Loucy (cell line): ENCODE results near the gene TMEM269.

ENCODE experiments used
- H2AFZ ChIP-seq: fragments of 200-600 bp; sonication (generic); 2 replicates; pipeline ENCODE4 v1.6.0; 2016; ENCODE audit warnings: antibody characterized with exemption, mild to moderate bottlenecking, low read length, moderate library complexity
- H3F3A ChIP-seq: fragments of 200-600 bp; 2 replicates; pipeline ENCODE4 v1.6.0; 2016; ENCODE audit warnings: antibody characterized with exemption, low read depth, mild to moderate bottlenecking
- H3K27me3 ChIP-seq: fragments of 200-600 bp; sonication (generic); 2 replicates; pipeline ENCODE4 v1.6.1; 2014; ENCODE audit warnings: low read length, mild to moderate bottlenecking; ENCODE audit not compliant: insufficient read depth, poor library complexity, severe bottlenecking
- H3K36me3 ChIP-seq: fragments of 200-600 bp; sonication (generic); 2 replicates; pipeline ENCODE4 v1.6.1; 2016; ENCODE audit warnings: low read length; ENCODE audit not compliant: insufficient read depth
- H3K4me1 ChIP-seq: fragments of 200-600 bp; sonication (generic); 2 replicates; pipeline ENCODE4 v1.5.1; 2014; ENCODE audit warnings: low read length, mild to moderate bottlenecking; ENCODE audit not compliant: insufficient read depth, poor library complexity, severe bottlenecking
- H3K4me2 ChIP-seq: fragments of 200-600 bp; sonication (generic); 2 replicates; pipeline ENCODE4 v1.6.0; 2014; ENCODE audit warnings: antibody characterized with exemption, low read length, low read depth, mild to moderate bottlenecking; ENCODE audit not compliant: poor library complexity, severe bottlenecking
- H3K4me3 ChIP-seq: fragments of 200-600 bp; sonication (generic); 2 replicates; pipeline ENCODE4 v1.5.1; 2014; ENCODE audit warnings: low read length, mild to moderate bottlenecking, mixed read lengths; ENCODE audit not compliant: poor library complexity, severe bottlenecking
- H3K79me2 ChIP-seq: fragments of 200-600 bp; sonication (generic); 2 replicates; pipeline ENCODE4 v1.6.1; 2014; ENCODE audit warnings: low read length; ENCODE audit not compliant: insufficient read depth
- H3K9ac ChIP-seq: fragments of 200-600 bp; sonication (generic); 2 replicates; pipeline ENCODE4 v1.6.0; 2014; ENCODE audit warnings: mild to moderate bottlenecking, low read depth, low read length, moderate library complexity; ENCODE audit not compliant: poor library complexity, severe bottlenecking
- H3K9me2 ChIP-seq: fragments of 200-600 bp; sonication (generic); replicated peaks from 2 replicates; pipeline ENCODE4 v1.6.1; 2016; ENCODE audit warnings: low read depth, low read length, mixed read lengths
- H3K9me3 ChIP-seq: fragments of 200-600 bp; sonication (generic); 2 replicates; pipeline ENCODE4 v1.6.1; 2014; ENCODE audit warnings: mild to moderate bottlenecking, antibody characterized with exemption, low read length, low read depth; ENCODE audit not compliant: insufficient read depth
- H4K20me1 ChIP-seq: fragments of 200-600 bp; sonication (generic); 2 replicates; pipeline ENCODE4 v1.6.0; 2014; ENCODE audit warnings: antibody characterized with exemption, low read length, mild to moderate bottlenecking; ENCODE audit not compliant: insufficient read depth, poor library complexity, severe bottlenecking
- CTCF ChIP-seq: fragments of 200-600 bp; sonication (generic); conservative IDR thresholded peaks from 2 replicates; pipeline ENCODE4 v1.5.1; 2014; ENCODE audit warnings: mild to moderate bottlenecking, antibody characterized with exemption, low read length
- EZH2phosphoT487 ChIP-seq: fragments of 200-600 bp; IDR thresholded peaks from 2 replicates; pipeline ENCODE4 v1.6.1; 2018; ENCODE audit warnings: antibody characterized with exemption, mild to moderate bottlenecking, moderate library complexity, borderline replicate concordance

The TMEM269 gene

GRCh38 chr1:42752284-42752683 lies 32.5 kb upstream of the TMEM269 start:
- H3K27me3 ChIP-seq, result no peaks in the 10 kb centered on the region
- no peaks in the 10 kb centered on the region for H4K20me1 ChIP-seq
- H3F3A ChIP-seq, result no peaks in the 10 kb centered on the region
- H2AFZ ChIP-seq, result no peak overlapping the region
- no peak overlapping the region for H3K4me2 ChIP-seq
- no peaks in the 10 kb centered on the region for H3K4me1 ChIP-seq
- peaks cover 49% of the 10 kb centered on the region; the same call in 1 of the 2 replicates for H3K36me3 ChIP-seq
- no peaks in the 10 kb centered on the region for H3K9me2 ChIP-seq
- no peak for TF ChIP-seq CTCF
- TF ChIP-seq EZH2phosphoT487, result no peak
- no peaks in the 10 kb centered on the region for H3K9me3 ChIP-seq
- H3K4me3 ChIP-seq, result no peak overlapping the region
- no peaks in the 10 kb centered on the region for H3K79me2 ChIP-seq
- H3K9ac ChIP-seq, result no peak overlapping the region

- TF ChIP-seq EZH2phosphoT487 (no peak), CTCF (no peak)
- H3K9me3 ChIP-seq, result no peaks in the 10 kb centered on the region
- H2AFZ ChIP-seq, result no peak overlapping the region
- H3F3A ChIP-seq, result no peaks in the 10 kb centered on the region
- no peaks in the 10 kb centered on the region for H3K9me2 ChIP-seq
- no peak overlapping the region for H3K9ac ChIP-seq
- no peaks in the 10 kb centered on the region for H3K4me1 ChIP-seq
- H3K36me3 ChIP-seq, result peaks cover 56% of the 10 kb centered on the region; the same call in 1 of the 2 replicates
- H3K4me2 ChIP-seq, result no peak overlapping the region
- H3K79me2 ChIP-seq, result no peaks in the 10 kb centered on the region
- no peaks in the 10 kb centered on the region for H4K20me1 ChIP-seq
- H3K27me3 ChIP-seq, result no peaks in the 10 kb centered on the region
- H3K4me3 ChIP-seq, result no peak overlapping the region
Observed at GRCh38 chr1:42753070-42753469, 31.7 kb upstream of the TMEM269 start.

GRCh38 chr1:42756956-42757891 lies 27.6 kb upstream of the TMEM269 start:
- no peaks in the 10 kb centered on the region for H3K4me1 ChIP-seq
- H3K9me3 ChIP-seq, result no peaks in the 10 kb centered on the region
- H3K79me2 ChIP-seq, result no peaks in the 10 kb centered on the region
- no peaks in the 10 kb centered on the region for H3K27me3 ChIP-seq
- no peaks in the 10 kb centered on the region for H4K20me1 ChIP-seq
- no peak overlapping the region for H3K9ac ChIP-seq
- H2AFZ ChIP-seq, result no peak overlapping the region
- no peaks in the 10 kb centered on the region for H3K9me2 ChIP-seq
- no peak overlapping the region for H3K4me2 ChIP-seq
- no peak overlapping the region for H3K4me3 ChIP-seq
- TF ChIP-seq CTCF (peak; percentile 77), EZH2phosphoT487 (no peak)
- H3F3A ChIP-seq, result no peaks in the 10 kb centered on the region
- peaks cover 53% of the 10 kb centered on the region; the same call in 1 of the 2 replicates for H3K36me3 ChIP-seq
